ENCODE data around the gene ABHD8. TPM values are rescaled to one million over a fixed set of nuclear protein-coding genes. Genes with fewer than 3 reads are reported as not detected.
A peak's percentile ranks its signal among the peaks of the same experiment; 100 is the strongest.
"Not testable (repeated sequence)": the region's sequence is repeated elsewhere in the genome, so short reads cannot be mapped to it uniquely, and the experiment has no call there.

The ABHD8 gene
- total RNA-seq, 4 donors from 2014 or later = 2.1 to 14.1 (median 5.6) TPM

- TF ChIP-seq POLR2A (IDR thresholded peaks at IDR 0.05) (no peak), CTCF (IDR thresholded peaks at IDR 0.05) (no peak)
Measured at GRCh38 chr19:17296273-17296672, 7.0 kb downstream of the ABHD8 start.

GRCh38 chr19:17295551-17295950 lies 7.7 kb downstream of the ABHD8 start:
- not testable (repeated sequence) for H3K9me3 ChIP-seq, DNase-seq, H3K4me3 ChIP-seq, H3K36me3 ChIP-seq, H3K27ac ChIP-seq, H3K27me3 ChIP-seq, H3K4me1 ChIP-seq

More at GRCh38 chr19:17296273-17296672, 7.0 kb downstream of the ABHD8 start:
- H3K36me3 ChIP-seq = peaks cover 0 to 7% (median 0%) of the 10 kb centered on the region in 3 donors
- no peak for DNase-seq
- no peaks in the 10 kb centered on the region for H3K27me3 ChIP-seq
- H3K4me3 ChIP-seq = no peak overlapping the region
- peaks cover 0 to 4% (median 2%) of the 10 kb centered on the region in 4 donors for H3K4me1 ChIP-seq
- H3K9me3 ChIP-seq = no peaks in the 10 kb centered on the region
- no peak overlapping the region for H3K27ac ChIP-seq

GRCh38 chr19:17294051-17294891 lies 9.0 kb downstream of the ABHD8 start:
- peak; percentile 35 to 65 (median 61) for DNase-seq
- no peak overlapping the region for H3K27ac ChIP-seq
- peaks cover 0 to 4% (median 2%) of the 10 kb centered on the region in 4 donors for H3K4me1 ChIP-seq
- H3K9me3 ChIP-seq = no peaks in the 10 kb centered on the region
- TF ChIP-seq POLR2A (IDR thresholded peaks at IDR 0.05) (no peak), CTCF (IDR thresholded peaks at IDR 0.05) (no peak)
- no peaks in the 10 kb centered on the region for H3K27me3 ChIP-seq
- no peaks in the 10 kb centered on the region for H3K36me3 ChIP-seq
- H3K4me3 ChIP-seq = no peak overlapping the region

GRCh38 chr19:17293605-17294004 lies 9.6 kb downstream of the ABHD8 start:
- peaks cover 0 to 4% (median 2%) of the 10 kb centered on the region in 4 donors for H3K4me1 ChIP-seq
- no peak for DNase-seq
- H3K36me3 ChIP-seq = no peaks in the 10 kb centered on the region
- no peak overlapping the region for H3K27ac ChIP-seq
- H3K9me3 ChIP-seq = no peaks in the 10 kb centered on the region
- TF ChIP-seq POLR2A (IDR thresholded peaks at IDR 0.05) (no peak), CTCF (IDR thresholded peaks at IDR 0.05) (no peak)
- H3K27me3 ChIP-seq = no peaks in the 10 kb centered on the region
- no peak overlapping the region for H3K4me3 ChIP-seq

- Histone ChIP-seq H3K27ac (peak overlapping the region; percentile 56 to 79 (median 66)), H3K4me1 (peaks cover 0 to 4% (median 2%) of the 10 kb centered on the region in 4 donors), H3K9me3 (no peaks in the 10 kb centered on the region), H3K27me3 (no peaks in the 10 kb centered on the region), H3K4me3 (peak overlapping the region; percentile 55 to 62 (median 60)), H3K36me3 (no peaks in the 10 kb centered on the region)
- TF ChIP-seq CTCF (IDR thresholded peaks at IDR 0.05) = peak; percentile 51 to 86 (median 74)
- TF ChIP-seq POLR2A (IDR thresholded peaks at IDR 0.05) = no peak
- DNase-seq = peak; percentile 82 to 89 (median 84)
Measured at GRCh38 chr19:17292301-17293074, 10.7 kb downstream of the ABHD8 start.

GRCh38 chr19:17289489-17289888 lies 13.7 kb downstream of the ABHD8 start:
- H3K27me3 ChIP-seq = no peaks in the 10 kb centered on the region
- H3K36me3 ChIP-seq = no peaks in the 10 kb centered on the region
- no peak overlapping the region for H3K4me3 ChIP-seq
- TF ChIP-seq POLR2A (IDR thresholded peaks at IDR 0.05) (no peak), CTCF (IDR thresholded peaks at IDR 0.05) (no peak)
- peaks cover 0 to 4% (median 2%) of the 10 kb centered on the region in 4 donors for H3K4me1 ChIP-seq
- no peaks in the 10 kb centered on the region for H3K9me3 ChIP-seq
- no peak overlapping the region for H3K27ac ChIP-seq
- peak; percentile 36 to 75 (median 60) for DNase-seq

All from Peyer's patch (tissue), 4 donors.